Mammary epithelial cell (primary cell): ENCODE results near the gene TEX19.

Experiments used
- EZH2 ChIP-seq: IDR thresholded peaks from 2 replicates; pipeline ENCODE4 v1.6.1; 2012; ENCODE audit warnings: low read length, inconsistent platforms, borderline replicate concordance
- TF ChIP-seq, protein P1 (sequence below), 2 donors: IDR thresholded peaks in 1 of 2; conservative IDR thresholded peaks in 1 of 2; 2 replicates each; pipeline ENCODE4 v1.5.1; 2011 to 2012; ENCODE audit warnings: inconsistent platforms in 2 of 2, low read length in 2 of 2, mild to moderate bottlenecking in 2 of 2, control low read depth in 1 of 2, low read depth in 1 of 2; ENCODE audit not compliant: insufficient read depth in 1 of 2; ENCODE audit errors: extremely low read depth in 1 of 2

DNA sequence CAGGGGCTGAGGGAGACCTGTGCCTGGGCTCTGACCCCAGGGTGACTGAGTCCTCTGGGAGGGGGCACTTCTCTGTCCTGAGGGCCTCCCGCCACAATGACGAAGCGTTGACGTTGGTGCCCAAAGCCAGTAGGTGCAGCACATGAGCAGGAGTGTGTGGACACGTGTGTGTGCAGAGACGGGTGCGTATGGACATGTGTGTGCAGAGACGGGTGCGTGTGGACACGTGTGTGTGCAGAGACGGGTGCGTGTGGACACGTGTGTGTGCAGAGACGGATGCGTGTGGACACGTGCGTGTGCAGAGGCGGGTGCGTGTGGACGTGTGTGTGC lies 40.9 kb upstream of the TEX19 start:
- TF ChIP-seq, protein P1, sequence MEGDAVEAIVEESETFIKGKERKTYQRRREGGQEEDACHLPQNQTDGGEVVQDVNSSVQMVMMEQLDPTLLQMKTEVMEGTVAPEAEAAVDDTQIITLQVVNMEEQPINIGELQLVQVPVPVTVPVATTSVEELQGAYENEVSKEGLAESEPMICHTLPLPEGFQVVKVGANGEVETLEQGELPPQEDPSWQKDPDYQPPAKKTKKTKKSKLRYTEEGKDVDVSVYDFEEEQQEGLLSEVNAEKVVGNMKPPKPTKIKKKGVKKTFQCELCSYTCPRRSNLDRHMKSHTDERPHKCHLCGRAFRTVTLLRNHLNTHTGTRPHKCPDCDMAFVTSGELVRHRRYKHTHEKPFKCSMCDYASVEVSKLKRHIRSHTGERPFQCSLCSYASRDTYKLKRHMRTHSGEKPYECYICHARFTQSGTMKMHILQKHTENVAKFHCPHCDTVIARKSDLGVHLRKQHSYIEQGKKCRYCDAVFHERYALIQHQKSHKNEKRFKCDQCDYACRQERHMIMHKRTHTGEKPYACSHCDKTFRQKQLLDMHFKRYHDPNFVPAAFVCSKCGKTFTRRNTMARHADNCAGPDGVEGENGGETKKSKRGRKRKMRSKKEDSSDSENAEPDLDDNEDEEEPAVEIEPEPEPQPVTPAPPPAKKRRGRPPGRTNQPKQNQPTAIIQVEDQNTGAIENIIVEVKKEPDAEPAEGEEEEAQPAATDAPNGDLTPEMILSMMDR (conservative IDR thresholded peaks at IDR 0.05 in 1 of 2, IDR thresholded peaks at IDR 0.05 in 1 of 2; ENCODE audit: extremely low read depth in 1 of 2, insufficient read depth in 1 of 2, low read depth in 1 of 2, low read length in 2 of 2): no peak
- no peak for TF ChIP-seq EZH2
